GM18873 (cell line): ENCODE results near the gene CPAMD8.
"Not testable (repeated sequence)": the region's sequence is repeated elsewhere in the genome, so short reads cannot be mapped to it uniquely, and the experiment has no call there.

ENCODE experiments used
- ATAC-seq: cut with Tn5 transposase; IDR thresholded peaks from one replicate; pipeline ENCODE4 v1.9.1; 2021; ENCODE audit warnings: mild to moderate bottlenecking, moderate library complexity, moderate number of reproducible peaks; ENCODE audit not compliant: unreplicated experiment, low FRiP score

CPAMD8 gene

DNA sequence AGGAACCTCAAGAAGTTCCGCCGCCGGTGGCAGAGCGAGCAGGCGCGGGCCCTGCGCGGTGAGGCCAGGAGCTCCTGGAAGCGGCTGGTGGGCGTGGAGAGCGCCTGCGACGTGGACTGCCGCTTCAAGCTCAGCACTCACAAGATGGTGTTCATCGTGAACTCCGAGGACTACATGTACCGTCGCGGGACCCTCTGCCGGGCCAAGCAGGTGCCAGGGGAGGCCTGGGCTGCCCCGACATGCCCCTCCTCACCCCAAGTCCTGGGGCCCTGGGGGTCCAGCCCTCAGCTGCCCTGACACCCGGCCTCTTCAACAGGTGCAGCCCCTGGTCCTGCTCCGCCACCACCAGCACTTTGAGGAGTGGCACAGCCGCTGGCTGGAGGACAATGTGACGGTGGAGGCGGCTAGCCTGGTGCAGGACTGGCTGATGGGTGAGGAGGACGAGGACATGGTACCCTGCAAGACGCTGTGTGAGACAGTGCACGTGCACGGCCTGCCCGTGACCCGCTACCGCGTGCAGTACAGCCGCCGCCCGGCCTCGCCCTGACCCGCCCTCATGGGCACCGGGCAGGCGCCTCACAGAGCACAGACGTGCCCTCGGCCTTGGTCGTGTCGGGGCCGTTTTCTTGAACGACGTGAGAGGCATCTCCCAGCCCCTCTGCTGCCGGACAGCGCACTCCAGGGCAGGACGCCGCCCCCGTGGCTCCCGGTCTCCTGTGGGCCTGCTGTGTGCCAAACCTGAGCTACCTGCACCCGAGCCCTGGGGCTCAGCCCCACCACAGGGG, 148.2 kb downstream of the CPAMD8 start:
- ATAC-seq: no peak

- ATAC-seq: no peak
Observed at GRCh38 chr19:16877581-16877980, 149.0 kb downstream of the CPAMD8 start.

DNA sequence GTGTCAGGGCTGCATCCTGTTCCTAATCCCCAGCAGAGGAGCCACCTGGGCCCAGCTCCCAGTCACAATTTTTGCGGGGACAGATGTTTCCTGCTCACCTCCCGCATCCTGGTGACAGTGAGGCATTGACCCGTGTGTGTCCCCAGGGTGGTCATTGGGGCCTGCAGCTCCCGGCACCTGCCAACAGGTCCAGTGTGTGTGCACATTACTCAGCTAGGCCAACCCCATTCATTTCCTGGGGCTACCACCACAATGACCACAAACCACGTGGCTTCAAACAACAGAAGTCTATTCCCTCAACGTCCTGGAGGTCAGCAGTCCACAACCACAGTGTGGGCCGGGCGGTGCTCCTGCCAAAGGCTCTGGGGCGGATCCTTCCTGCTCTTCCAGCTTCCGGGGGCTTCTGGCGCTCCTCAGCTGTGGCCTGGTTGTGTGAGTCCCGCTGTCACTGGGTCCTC, 149.7 kb downstream of the CPAMD8 start:
- ATAC-seq: no peak

DNA sequence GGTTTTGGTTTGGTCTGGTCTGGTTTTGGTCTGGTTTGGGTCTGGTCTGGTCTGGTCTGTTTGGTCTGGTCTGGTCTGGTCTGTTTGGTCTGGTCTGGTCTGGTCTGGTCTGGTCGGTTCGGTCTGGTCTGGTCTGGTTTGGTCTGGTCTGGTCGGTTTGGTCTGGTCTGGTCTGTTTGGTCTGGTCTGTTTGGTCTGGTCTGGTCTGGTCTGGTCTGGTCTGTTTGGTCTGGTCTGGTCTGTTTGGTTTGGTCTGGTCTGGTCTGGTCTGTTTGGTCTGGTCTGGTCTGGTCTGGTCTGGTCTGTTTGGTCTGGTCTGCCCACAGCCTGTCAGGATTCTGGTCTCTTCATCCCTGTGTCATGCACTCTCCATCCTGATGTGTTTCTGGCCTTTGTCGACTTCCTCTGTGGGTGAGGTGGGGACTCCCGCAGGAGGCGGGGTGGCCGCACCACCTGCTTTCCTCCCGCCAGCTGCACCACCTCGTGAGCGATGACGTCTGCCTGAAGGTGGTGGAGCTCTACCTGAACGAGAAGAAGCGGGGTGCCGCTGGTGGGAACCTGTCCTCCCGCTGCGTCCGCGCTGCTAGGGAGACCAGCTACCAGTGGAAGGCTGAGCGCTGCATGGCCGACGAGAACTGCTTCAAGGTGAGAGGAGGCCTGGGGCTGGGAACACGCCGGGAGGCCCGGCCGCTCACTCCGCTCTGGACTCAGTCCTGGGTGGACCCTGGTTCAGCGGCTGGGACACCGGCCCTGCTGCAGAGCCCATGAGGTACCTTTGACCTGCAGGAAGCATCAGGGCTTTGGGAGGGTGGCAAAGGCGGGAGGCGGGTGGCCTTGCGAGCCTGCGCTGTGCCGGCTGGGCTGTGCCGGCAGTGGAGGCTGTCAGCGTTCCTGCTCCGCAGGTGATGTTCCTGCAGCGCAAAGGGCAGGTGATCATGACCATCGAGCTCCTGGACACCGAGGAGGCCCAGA, 150.7 kb downstream of the CPAMD8 start:
- ATAC-seq: no peak

DNA sequence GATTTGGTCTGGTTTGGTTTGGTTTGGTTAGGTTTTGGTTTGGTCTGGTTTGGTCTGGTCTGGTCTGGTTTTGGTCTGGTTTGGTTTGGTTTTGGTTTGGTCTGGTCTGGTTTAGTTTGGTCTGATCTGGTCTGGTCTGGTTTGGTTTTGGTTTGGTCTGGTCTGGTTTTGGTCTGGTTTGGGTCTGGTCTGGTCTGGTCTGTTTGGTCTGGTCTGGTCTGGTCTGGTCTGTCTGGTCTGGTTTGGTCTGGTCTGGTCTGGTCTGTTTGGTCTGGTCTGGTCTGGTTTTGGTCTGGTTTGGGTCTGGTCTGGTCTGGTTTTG, 151.7 kb downstream of the CPAMD8 start:
- not testable (repeated sequence) for ATAC-seq

DNA sequence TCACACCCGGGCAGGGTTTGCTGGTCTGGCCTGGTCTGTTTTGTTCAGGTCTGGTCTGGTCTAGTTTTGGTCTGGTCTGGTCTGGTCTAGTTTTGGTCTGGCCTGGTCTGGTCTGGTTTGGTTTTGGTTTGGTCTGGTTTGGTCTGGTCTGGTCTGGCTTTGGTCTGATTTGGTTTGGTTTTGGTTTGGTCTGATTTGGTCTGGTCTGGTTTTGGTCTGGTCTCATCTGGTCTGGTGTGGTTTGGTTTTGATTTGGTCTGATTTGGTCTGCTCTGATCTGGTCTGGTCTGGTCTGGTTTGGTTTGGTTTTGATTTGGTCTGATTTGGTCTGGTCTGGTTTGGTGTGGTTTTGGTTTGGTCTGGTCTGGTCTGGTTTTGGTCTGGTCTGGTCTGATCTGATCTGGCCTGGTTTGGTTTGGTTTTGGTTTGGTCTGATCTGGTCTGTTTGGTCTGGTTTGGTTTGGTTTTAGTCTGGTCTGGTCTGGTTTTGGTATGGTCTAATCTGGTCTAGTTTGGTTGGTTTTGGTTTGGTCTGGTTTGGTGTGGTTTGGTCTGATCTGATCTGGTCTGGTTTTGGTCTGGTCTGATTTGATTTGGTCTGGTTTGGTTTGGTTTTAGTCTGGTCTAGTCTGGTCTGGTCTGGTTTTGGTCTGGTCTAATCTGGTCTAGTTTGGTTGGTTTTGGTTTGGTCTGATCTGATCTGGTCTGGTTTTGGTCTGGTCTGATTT, 152.2 kb downstream of the CPAMD8 start:
- no peak for ATAC-seq

- ATAC-seq: no peak
Observed at GRCh38 chr19:16873594-16873993, 153.0 kb downstream of the CPAMD8 start.

DNA sequence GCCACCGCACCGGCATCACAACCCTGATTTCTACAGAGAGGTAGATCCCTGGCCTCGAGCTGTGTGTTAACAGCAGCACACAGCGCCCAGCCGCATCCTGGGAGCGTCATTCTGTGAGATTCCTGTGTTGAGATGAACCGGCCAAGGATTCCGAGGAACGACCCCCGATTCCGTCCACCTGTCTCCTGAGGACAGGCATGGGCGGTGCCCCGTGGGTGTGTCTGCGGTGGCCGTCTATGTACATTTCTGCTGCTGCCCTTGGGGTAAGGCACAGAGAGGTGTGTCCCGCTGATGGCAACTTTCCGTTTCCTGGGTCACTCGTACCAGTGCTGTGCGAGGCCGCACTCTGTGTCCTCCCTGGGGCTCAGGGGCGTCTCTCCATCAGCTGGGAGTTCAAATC, 153.9 kb downstream of the CPAMD8 start:
- ATAC-seq: no peak

GRCh38 chr19:16871871-16872270, 154.7 kb downstream of the CPAMD8 start:
- no peak for ATAC-seq

DNA sequence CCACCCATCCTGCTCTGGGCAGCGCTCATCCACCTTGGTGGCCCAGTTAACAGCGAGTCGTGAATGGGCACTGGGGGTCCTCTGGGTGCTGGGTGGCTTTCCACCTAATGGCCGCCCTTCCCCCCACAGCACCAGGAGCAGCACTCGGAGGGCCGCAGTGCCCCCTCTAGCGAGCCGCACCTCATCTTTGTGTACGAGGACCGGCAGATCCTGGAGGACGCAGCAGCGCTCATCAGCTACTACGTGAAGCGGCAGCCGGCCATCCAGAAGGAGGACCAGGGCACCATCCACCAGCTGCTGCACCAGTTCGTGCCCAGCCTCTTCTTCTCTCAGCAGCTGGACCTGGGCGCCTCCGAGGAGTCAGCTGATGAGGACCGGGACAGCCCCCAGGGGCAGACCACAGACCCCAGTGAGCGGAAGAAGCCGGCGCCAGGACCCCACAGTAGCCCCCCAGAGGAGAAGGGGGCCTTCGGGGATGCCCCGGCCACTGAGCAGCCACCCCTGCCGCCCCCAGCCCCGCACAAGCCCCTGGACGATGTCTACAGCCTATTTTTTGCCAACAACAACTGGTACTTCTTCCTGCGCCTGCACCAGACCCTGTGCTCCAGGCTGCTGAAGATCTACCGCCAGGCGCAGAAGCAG, 157.2 kb downstream of the CPAMD8 start:
- no peak for ATAC-seq

GRCh38 chr19:16868423-16869130, 158.0 kb downstream of the CPAMD8 start:
- ATAC-seq: no peak

DNA sequence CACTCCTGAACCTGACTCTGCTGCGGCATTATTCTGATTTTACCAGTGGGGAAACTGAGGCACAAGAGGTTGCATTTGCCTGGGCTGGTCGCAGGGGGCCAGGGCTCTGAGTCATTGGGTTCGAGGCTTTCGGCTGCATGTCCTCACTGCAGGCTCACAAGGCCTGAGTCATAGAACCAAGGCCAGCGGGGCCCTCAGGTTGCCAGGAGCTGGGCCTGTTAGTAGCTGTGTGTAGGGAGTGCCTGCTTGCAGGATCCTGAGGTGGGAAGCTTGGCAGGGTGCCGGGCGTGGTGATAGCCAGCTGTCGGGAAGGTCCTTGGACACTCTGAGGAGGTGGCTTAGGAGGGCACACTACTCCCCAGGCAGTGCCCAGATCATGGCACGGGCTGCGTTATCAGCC, 159.4 kb downstream of the CPAMD8 start:
- ATAC-seq: no peak

DNA sequence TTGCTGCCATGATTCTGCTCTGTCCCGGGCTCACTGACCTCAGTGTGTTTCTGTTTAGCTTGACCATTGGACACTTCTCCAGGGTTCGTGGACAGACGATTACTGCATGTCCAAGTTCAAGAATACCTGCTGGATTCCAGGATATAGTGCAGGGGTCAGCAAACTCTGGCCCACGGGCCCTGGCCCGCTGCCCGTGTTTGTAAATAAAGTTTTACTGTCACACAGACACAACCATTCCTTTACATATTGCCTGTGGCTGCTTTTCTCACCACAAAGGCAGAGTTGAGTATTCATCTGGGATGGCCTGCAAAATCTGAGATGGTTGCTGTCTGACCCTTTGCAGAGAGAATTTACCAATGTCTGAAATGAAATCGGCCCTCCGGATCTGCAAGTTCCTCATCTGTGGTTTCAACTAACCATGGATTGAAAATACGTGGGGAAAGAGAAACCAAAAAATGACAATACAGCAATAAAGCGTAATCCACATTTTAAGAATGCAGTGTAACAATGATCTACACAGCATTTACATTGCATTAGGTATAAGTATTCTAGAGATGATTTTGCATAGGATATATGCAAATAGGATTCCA, 163.7 kb downstream of the CPAMD8 start:
- no peak for ATAC-seq

DNA sequence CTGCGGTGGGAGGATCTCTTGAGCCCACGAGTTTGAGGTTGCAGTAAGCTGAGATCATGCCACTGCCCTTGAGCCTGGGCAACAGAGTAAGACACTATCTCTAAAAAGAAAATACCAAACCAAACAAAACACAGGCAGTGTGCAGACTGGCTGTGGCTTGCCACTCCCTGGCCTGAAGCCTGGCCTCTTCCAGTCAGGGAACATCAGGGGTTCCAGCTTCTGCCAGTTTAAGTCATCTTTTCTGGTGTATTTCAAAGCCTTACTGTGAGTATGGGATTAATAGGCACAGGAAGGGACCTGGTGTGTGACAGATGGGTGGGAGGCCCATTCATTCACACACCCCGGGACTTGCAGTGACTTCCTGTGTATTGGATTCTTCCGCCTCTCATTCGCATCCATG, 164.8 kb downstream of the CPAMD8 start:
- ATAC-seq: no peak

DNA sequence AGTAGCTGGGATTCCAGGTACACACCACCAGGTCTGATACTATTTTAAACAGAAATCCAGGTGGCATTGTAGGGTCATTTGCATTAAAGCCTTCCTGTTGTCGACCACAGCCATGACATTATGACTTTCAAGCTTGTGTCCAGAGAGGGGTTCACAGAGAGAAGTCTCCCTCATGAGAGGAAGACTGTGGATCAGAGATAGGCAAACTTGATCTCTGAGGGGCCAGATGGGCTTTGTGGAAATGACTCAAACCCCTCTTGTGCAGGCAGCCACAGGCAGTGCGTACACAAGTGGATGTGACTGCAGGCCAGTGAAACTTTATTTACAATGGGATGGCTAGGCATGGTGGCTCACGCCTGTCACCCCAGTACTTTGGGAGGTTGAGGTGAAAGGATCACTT, 165.6 kb downstream of the CPAMD8 start:
- ATAC-seq: no peak

- ATAC-seq: no peak
Observed at GRCh38 chr19:16860118-16860517, 166.5 kb downstream of the CPAMD8 start.

DNA sequence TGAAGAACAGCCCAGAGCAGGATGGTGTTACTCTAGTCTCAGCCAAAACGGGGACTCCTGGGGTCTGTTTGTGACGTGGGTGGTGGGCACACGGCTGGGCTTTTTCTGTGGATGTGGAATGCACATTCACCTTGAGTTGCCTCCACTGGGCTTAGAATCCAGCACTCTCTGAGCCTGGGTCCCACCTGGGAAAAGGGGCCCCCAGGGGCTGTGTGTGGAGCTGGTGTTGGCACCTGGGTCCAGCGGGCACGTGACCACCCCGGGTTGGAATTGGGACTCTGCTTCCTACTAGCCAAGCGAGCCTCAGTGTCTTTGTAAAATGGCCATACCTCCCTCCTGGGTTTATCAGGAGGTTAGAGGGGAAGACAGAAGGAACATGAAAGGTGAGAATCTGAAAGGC, 167.0 kb downstream of the CPAMD8 start:
- ATAC-seq: no peak

DNA sequence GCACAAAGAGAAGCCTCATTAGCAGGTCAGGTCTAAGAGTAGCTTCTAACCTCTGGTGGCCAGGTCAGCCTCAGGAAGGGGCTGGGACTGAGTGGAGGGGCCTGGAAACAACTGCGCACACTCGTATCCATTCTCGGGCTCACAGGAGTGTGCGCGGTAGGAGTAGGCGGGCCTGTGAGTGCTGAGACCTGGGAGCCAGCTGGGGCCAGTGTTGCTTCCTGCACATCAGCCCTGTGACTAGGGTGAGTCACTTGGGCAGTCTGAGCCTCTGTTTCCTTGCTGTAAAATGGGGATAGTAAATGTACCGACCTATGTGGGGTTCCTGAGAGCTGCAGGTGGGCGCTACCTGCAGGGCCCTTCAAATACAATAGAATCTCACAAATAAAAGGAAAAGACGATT, 170.5 kb downstream of the CPAMD8 start:
- no peak for ATAC-seq

DNA sequence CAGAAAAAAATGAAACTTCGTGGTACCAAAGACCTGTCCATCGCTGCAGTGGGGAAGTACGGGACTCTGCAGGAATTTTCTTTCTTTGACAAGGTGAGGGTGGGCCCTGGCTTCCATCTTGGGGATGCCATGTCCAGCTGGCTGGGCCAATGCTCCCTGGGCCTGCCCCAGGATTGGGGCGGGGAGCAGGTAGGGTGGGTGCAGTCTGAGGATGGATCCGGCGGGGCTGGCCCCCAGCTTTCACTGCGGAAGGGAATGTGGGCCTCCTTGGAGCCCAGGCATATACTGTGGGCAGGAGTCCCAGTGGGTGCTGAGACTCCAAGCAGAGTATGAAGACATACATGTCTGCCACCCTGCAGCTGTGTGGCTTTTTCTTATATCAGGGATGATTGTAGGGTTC, 173.5 kb downstream of the CPAMD8 start:
- ATAC-seq: no peak
